Vagina (tissue), 2 donors: ENCODE results near the gene AKAP3. TPM values are rescaled to one million over a fixed set of nuclear protein-coding genes. Genes with fewer than 3 reads are reported as not detected.

Experiments
- DNase-seq, 2 donors: peaks; one replicate each; pipeline ENCODE4 v3.0.0-alpha.2; 2017; ENCODE audit errors: extremely low spot score in 2 of 2
- H3K27ac ChIP-seq: fragments of 200-600 bp; sonication (generic); one replicate; pipeline ENCODE4 v1.5.1; 2019
- H3K27me3 ChIP-seq: fragments of 200-600 bp; sonication (generic); one replicate; pipeline ENCODE4 v1.5.1; 2019
- H3K36me3 ChIP-seq, 2 donors: fragments of 200-600 bp; sonication (generic); one replicate each; pipeline ENCODE4 v1.5.1; 2017 to 2019
- H3K4me1 ChIP-seq: fragments of 200-600 bp; sonication (generic); one replicate; pipeline ENCODE4 v1.5.1; 2019
- H3K4me3 ChIP-seq, 2 donors: fragments of 200-600 bp; sonication (generic); 1 replicate in 1 of 2; 2 replicates in 1 of 2; pipeline ENCODE4 v1.5.1; 2016 to 2019
- H3K9me3 ChIP-seq: fragments of 200-600 bp; sonication (generic); one replicate; pipeline ENCODE4 v1.5.1; 2019
- CTCF ChIP-seq, 3 experiments: fragments of 450-650 bp in 2 of 3; fragments of 200-600 bp in 1 of 3; sonication (generic) in 1 of 3; IDR thresholded peaks; one replicate each; pipeline ENCODE4 v1.5.1; 2017 to 2019; ENCODE audit warnings: antibody characterized with exemption in 3 of 3, mild to moderate bottlenecking in 2 of 3, moderate library complexity in 2 of 3
- POLR2A ChIP-seq, 2 donors: fragments of 450-650 bp; IDR thresholded peaks; one replicate each; pipeline ENCODE4 v1.6.1; 2017; ENCODE audit warnings: antibody characterized with exemption in 2 of 2, mild to moderate bottlenecking in 2 of 2, moderate library complexity in 2 of 2
- POLR2AphosphoS5 ChIP-seq, 2 donors: sonication (generic); formaldehyde crosslinking; IDR thresholded peaks; one replicate each; pipeline ENCODE4 v1.9.0; 2017; ENCODE audit warnings: antibody characterized with exemption in 2 of 2, mild to moderate bottlenecking in 2 of 2, low read depth in 1 of 2; ENCODE audit not compliant: insufficient read depth in 1 of 2
- intact Hi-C: fragments of 100-400 bp; cut with DNase I; formaldehyde crosslinking; loops from one replicate; pipeline ENCODE4 v1.15.1; 2023
- total RNA-seq: library from RNA; depleted of rRNA; stranded (reverse); fragments of >200 nt; gene quantifications from one replicate; pipeline ENCODE4 v1.2.3, GENCODE V29; 2016

AKAP3 gene
- not detected for total RNA-seq

DNA sequence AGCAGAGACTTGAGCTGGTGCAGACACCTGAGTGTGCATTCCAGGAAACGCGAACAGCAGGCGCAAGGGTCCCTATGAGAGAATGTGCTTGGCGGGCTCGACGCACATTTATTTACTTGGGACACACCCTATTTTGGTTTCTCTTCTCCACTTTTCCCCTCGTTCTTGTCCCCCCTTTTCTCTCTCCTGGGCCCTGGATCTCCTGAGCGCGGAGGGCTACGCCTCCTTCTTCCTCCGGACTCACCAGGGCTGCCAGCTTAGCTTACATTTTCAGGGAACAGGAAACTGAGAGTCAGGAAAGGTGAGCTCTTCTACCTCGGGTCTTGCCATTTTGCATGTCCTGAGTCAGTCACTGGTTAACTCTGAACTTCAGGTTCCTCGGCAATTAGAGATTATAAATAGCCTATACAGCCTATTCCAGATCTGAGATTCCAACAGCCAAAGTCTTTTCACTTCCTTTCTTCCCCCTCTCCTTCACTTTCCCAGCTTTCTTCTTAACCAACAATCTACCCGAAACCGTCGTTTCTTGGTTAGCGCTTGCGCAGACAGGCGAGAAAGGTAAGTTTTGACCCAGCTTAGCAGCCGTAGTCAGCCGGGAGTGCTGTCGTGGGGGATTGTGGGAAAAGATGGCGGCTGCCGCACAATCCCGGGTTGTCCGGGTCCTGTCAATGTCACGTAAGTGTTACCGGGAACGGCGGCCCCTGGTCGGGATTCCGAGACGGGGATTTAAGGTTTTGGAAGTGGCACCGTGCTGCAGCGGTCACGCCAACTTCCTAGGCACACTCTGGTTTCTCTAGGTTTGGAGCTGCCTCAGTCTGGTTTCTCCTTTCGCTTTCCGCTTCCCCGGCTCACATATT is at the start of gene AKAP3, which contains the start of gene NDUFA9:
Gene AKAP3, minus strand, starts transcription at position 551 of the 857 bp plus-strand sequence. CDS start 10,855 bp downstream, outside the sequence.
Gene NDUFA9, plus strand, starts transcription at position 614 of the 857 bp plus-strand sequence. Its CDS starts 13 bp downstream, at position 627.
- TF ChIP-seq POLR2AphosphoS5 (IDR thresholded peaks at IDR 0.05; ENCODE audit: insufficient read depth in 1 of 2, low read depth in 1 of 2) (peak; percentile 80 to 99), POLR2A (IDR thresholded peaks at IDR 0.05) (no peak)
- Histone ChIP-seq H3K27ac (peak within 1 kb of the TSS; percentile 79), H3K4me1 (peaks cover 28% of the 10 kb centered on the region), H3K9me3 (no peaks in the 10 kb centered on the region), H3K36me3 (no peaks in the 10 kb centered on the region), H3K4me3 (peak within 1 kb of the TSS; percentile 68 to 70), H3K27me3 (no peaks in the 10 kb centered on the region)
- intact Hi-C loops, result no loop called here
- DNase-seq, result no peak

GRCh38 chr12:4690760-4691159 is 41.9 kb upstream of the AKAP3 start:
- intact Hi-C loops, result no loop called here
- Histone ChIP-seq H3K27me3 (no peaks in the 10 kb centered on the region), H3K4me3 (no peak overlapping the region), H3K4me1 (no peaks in the 10 kb centered on the region), H3K9me3 (no peaks in the 10 kb centered on the region), H3K27ac (no peak overlapping the region), H3K36me3 (peaks cover 0 to 23% of the 10 kb centered on the region in 2 donors)
- no peak for DNase-seq
- TF ChIP-seq POLR2A (IDR thresholded peaks at IDR 0.05) (no peak), CTCF (IDR thresholded peaks at IDR 0.05) (no peak), POLR2AphosphoS5 (IDR thresholded peaks at IDR 0.05; ENCODE audit: insufficient read depth in 1 of 2, low read depth in 1 of 2) (no peak)

DNA sequence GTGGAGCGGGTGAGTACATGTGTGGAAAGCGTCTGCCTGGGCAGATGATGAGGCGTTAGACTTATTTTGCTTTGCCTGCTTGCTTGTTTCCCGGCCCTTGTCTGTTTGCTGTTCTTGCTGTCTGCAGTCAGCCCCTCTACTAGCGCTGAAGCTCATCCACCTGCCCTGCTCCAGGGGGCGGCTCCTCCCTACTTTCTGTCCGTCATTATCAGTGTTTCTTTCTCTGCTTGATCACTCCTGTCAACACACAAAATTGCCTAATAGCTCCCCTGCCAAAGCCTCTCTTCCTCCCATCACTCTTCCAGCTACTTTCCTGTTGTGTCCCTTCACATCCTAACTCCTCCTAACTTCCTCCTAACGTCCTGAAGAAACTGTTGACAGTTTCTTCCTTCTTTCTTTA is 36.5 kb upstream of the AKAP3 start:
- Histone ChIP-seq H3K36me3 (peaks cover 0 to 53% of the 10 kb centered on the region in 2 donors), H3K9me3 (no peaks in the 10 kb centered on the region), H3K4me1 (no peaks in the 10 kb centered on the region), H3K27ac (no peak overlapping the region), H3K27me3 (no peaks in the 10 kb centered on the region), H3K4me3 (no peak overlapping the region)
- no peak for TF ChIP-seq POLR2A (IDR thresholded peaks at IDR 0.05)
- no peak for TF ChIP-seq CTCF (IDR thresholded peaks at IDR 0.05)
- TF ChIP-seq POLR2AphosphoS5 (IDR thresholded peaks at IDR 0.05; ENCODE audit: insufficient read depth in 1 of 2, low read depth in 1 of 2), result no peak
- DNase-seq, result no peak
- intact Hi-C loops, result no loop called here

- intact Hi-C loops, result loop anchor here (5.0 kb wide), 1 partner anchor 921 kb away; no protein-coding TSS in a partner anchor
- Histone ChIP-seq H3K9me3 (no peaks in the 10 kb centered on the region), H3K36me3 (peaks cover 0 to 34% of the 10 kb centered on the region in 2 donors), H3K4me1 (no peaks in the 10 kb centered on the region), H3K4me3 (no peak overlapping the region), H3K27me3 (no peaks in the 10 kb centered on the region), H3K27ac (no peak overlapping the region)
- TF ChIP-seq POLR2A (IDR thresholded peaks at IDR 0.05) (no peak), CTCF (IDR thresholded peaks at IDR 0.05) (no peak), POLR2AphosphoS5 (IDR thresholded peaks at IDR 0.05; ENCODE audit: insufficient read depth in 1 of 2, low read depth in 1 of 2) (no peak)
- no peak for DNase-seq
Observed at GRCh38 chr12:4681732-4682131, 32.9 kb upstream of the AKAP3 start.

DNA sequence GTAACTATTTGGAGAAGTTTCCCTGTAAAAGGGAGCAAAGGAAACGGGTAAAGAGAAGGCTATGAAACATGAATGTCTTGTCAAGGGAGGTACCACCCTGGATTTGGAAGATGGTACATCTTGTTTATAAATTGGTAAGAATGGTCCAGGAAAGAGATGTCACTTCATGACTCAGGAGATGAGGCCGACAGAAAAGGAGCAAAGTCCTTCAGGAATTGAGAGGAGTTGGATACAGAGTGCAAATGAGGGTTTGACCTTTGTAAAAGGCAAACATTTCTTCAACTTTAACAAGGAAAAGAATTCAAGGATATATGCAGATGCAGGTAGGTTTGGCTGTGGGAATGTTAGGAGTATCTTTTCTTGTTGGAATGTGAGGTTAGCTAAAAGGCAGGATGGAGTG is 30.9 kb upstream of the AKAP3 start:
- Histone ChIP-seq H3K4me3 (no peak overlapping the region), H3K27me3 (no peaks in the 10 kb centered on the region), H3K4me1 (no peaks in the 10 kb centered on the region), H3K9me3 (no peaks in the 10 kb centered on the region), H3K27ac (no peak overlapping the region), H3K36me3 (peaks cover 0 to 19% of the 10 kb centered on the region in 2 donors)
- TF ChIP-seq CTCF (IDR thresholded peaks at IDR 0.05) (no peak), POLR2AphosphoS5 (IDR thresholded peaks at IDR 0.05; ENCODE audit: insufficient read depth in 1 of 2, low read depth in 1 of 2) (no peak), POLR2A (IDR thresholded peaks at IDR 0.05) (no peak)
- no peak for DNase-seq
- intact Hi-C loops, result loop anchor here (5.0 kb wide), 1 partner anchor 923 kb away; no protein-coding TSS in a partner anchor
